ENCODE measurements around the gene PPP4R3A.
"Not testable (repeated sequence)": the region's sequence is repeated elsewhere in the genome, so short reads cannot be mapped to it uniquely, and the experiment has no call there.

The PPP4R3A gene

DNA sequence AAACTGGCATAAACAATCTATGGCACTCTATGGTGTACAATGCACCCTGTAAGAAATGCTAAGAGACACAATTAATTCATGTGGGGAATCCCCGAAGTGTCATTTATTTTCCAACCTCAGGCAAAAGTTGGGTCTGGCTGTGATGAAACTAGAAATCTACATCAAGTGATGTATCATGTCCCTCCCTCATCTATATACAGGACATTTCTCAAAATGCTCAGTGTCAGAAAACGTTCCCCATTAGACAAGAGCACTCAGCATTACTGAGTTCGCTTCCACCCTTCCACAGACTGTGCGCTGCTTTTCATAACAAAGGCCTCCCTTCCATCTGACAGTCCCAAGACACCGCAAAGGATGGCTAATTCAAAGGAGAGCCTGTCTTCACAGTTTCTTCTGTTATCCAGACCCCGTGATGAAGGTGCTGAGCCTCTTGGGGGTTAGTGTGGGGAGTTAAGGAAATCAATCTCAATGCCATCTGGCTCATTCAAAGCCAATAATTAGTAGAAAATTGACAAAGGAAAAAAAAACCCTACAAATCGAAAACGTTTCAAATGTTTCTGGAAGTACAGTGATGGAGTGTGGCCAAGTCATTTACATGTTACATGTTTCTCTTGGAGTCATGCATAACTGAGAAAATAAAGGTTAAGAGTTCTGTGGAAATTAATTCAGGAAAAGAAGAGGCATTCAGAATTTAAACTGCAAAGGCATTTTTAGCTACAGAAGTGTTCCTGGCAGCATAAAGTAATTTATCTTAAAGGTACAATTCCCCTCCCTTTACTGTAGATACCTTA, 100.0 kb downstream of the PPP4R3A start:
- DNase-seq (ENCODE audit: low read depth): peak; percentile 32
- H3K4me3 ChIP-seq (ENCODE audit: low read depth, low read length): peak overlapping the region; percentile 50
- TF ChIP-seq, protein P1, sequence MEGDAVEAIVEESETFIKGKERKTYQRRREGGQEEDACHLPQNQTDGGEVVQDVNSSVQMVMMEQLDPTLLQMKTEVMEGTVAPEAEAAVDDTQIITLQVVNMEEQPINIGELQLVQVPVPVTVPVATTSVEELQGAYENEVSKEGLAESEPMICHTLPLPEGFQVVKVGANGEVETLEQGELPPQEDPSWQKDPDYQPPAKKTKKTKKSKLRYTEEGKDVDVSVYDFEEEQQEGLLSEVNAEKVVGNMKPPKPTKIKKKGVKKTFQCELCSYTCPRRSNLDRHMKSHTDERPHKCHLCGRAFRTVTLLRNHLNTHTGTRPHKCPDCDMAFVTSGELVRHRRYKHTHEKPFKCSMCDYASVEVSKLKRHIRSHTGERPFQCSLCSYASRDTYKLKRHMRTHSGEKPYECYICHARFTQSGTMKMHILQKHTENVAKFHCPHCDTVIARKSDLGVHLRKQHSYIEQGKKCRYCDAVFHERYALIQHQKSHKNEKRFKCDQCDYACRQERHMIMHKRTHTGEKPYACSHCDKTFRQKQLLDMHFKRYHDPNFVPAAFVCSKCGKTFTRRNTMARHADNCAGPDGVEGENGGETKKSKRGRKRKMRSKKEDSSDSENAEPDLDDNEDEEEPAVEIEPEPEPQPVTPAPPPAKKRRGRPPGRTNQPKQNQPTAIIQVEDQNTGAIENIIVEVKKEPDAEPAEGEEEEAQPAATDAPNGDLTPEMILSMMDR (IDR thresholded peaks at IDR 0.05; ENCODE audit: insufficient read depth, low read depth, low read length, missing control alignments): no peak

DNA sequence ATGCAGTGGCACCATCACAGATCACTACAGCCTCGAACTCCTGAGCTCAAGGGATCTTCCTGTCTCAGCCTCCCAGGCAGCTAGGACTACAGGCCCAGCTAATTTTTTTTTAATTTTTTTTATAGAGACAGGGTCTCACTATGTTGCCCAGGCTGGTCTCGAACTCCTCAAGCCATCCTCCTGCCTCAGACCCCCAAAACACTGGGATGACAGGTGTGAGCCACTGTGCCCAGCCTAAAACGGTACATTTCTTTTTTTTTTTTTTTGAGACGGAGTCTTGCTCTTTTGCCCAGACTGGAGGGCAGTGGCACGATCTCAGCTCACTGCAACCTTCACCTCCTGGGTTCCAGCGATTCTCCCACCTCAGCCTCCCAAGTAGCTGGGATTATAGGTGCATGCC, 100.9 kb downstream of the PPP4R3A start:
- not testable (repeated sequence) for H3K4me3 ChIP-seq (ENCODE audit: low read depth, low read length); DNase-seq (ENCODE audit: low read depth)

All from GM12865 (cell line).